GM23338 (cell line): ENCODE measurements around the gene ZFYVE27. TPM values are rescaled to one million over a fixed set of nuclear protein-coding genes. Genes with fewer than 3 reads are reported as not detected.

ENCODE experiments used
- ATAC-seq: fragments of 200-7000 bp; cut with Tn5 transposase; 3 replicates; pipeline ENCODE4 v1.9.1; 2020
- DNase-seq: peaks from one replicate; pipeline ENCODE4 v3.0.0-alpha.2; 2015; ENCODE audit warnings: low spot score
- H2AFZ ChIP-seq: fragments of 200-600 bp; sonication (generic); 2 replicates; pipeline ENCODE4 v1.8.0; 2016; ENCODE audit warnings: antibody characterized with exemption, mild to moderate bottlenecking, moderate library complexity
- H3F3A ChIP-seq: fragments of 200-600 bp; sonication (generic); replicated peaks from 2 replicates; pipeline ENCODE4 v1.8.0; 2017; ENCODE audit warnings: antibody characterized with exemption, mixed run types, low read depth
- H3K27ac ChIP-seq: fragments of 200-600 bp; sonication (generic); 2 replicates; pipeline ENCODE4 v1.6.1; 2016; ENCODE audit warnings: low read depth
- H3K27me3 ChIP-seq: fragments of 200-600 bp; sonication (generic); 2 replicates; pipeline ENCODE4 v1.8.0; 2016; ENCODE audit warnings: mild to moderate bottlenecking, mixed run types, moderate library complexity; ENCODE audit not compliant: insufficient read depth
- H3K36me3 ChIP-seq: fragments of 200-600 bp; sonication (generic); 2 replicates; pipeline ENCODE4 v1.8.0; 2016; ENCODE audit warnings: mild to moderate bottlenecking; ENCODE audit not compliant: insufficient read depth
- H3K4me1 ChIP-seq: fragments of 200-600 bp; sonication (generic); 2 replicates; pipeline ENCODE4 v1.8.0; 2016; ENCODE audit warnings: mild to moderate bottlenecking, moderate library complexity; ENCODE audit not compliant: insufficient read depth
- H3K4me2 ChIP-seq: fragments of 200-600 bp; sonication (generic); 2 replicates; pipeline ENCODE4 v1.7.1; 2017; ENCODE audit warnings: mixed run types
- H3K4me3 ChIP-seq: fragments of 200-600 bp; sonication (generic); 2 replicates; pipeline ENCODE4 v1.6.1; 2016; ENCODE audit warnings: mixed run types
- H3K79me2 ChIP-seq: fragments of 200-600 bp; sonication (generic); replicated peaks from 2 replicates; pipeline ENCODE4 v1.8.0; 2017; ENCODE audit warnings: mild to moderate bottlenecking; ENCODE audit not compliant: insufficient read depth
- H3K9me2 ChIP-seq: fragments of 200-600 bp; sonication (generic); 2 replicates; pipeline ENCODE4 v1.8.0; 2017; ENCODE audit not compliant: insufficient read depth
- H4K20me1 ChIP-seq: fragments of 200-600 bp; sonication (generic); replicated peaks from 2 replicates; pipeline ENCODE4 v1.8.0; 2017; ENCODE audit warnings: mild to moderate bottlenecking; ENCODE audit not compliant: insufficient read depth
- H3K27ac Mint-ChIP-seq: 2 replicates; pipeline ENCODE4 v1.8.0; 2020; ENCODE audit warnings: inconsistent platforms, mild to moderate bottlenecking, moderate library complexity, mixed read lengths
- H3K27me3 Mint-ChIP-seq: 3 replicates; pipeline ENCODE4 v1.8.0; 2022; ENCODE audit warnings: low read depth, mild to moderate bottlenecking, moderate library complexity, mixed read lengths, inconsistent platforms; ENCODE audit not compliant: insufficient read depth, poor library complexity
- H3K36me3 Mint-ChIP-seq: 3 replicates; pipeline ENCODE4 v1.8.0; 2021; ENCODE audit warnings: low read depth, mild to moderate bottlenecking, inconsistent platforms, moderate library complexity, mixed read lengths
- H3K4me1 Mint-ChIP-seq: 3 replicates; pipeline ENCODE4 v1.8.0; 2020; ENCODE audit warnings: mild to moderate bottlenecking, inconsistent platforms, mixed read lengths
- H3K4me3 Mint-ChIP-seq: 3 replicates; pipeline ENCODE4 v1.8.0; 2021; ENCODE audit warnings: moderate library complexity, mild to moderate bottlenecking, inconsistent platforms, mixed read lengths
- H3K9me3 Mint-ChIP-seq: 3 replicates; pipeline ENCODE4 v1.8.0; 2020; ENCODE audit warnings: moderate library complexity, mild to moderate bottlenecking, inconsistent platforms, mixed read lengths
- CREB1 ChIP-seq: fragments of 250-450 bp; sonication (Bioruptor Pico); IDR thresholded peaks from 2 replicates; pipeline ENCODE4 v1.5.0; 2020; ENCODE audit warnings: low read depth, mild to moderate bottlenecking, moderate library complexity
- ETS1 ChIP-seq: IDR thresholded peaks from 2 replicates; pipeline ENCODE4 v1.6.1; 2016; ENCODE audit warnings: antibody characterized with exemption
- EZH2 ChIP-seq: fragments of 200-600 bp; sonication (generic); IDR thresholded peaks from one replicate; pipeline ENCODE4 v1.8.0; 2017; ENCODE audit warnings: antibody characterized with exemption, mild to moderate bottlenecking, low read depth; ENCODE audit not compliant: unreplicated experiment
- EZH2phosphoT487 ChIP-seq: fragments of 200-600 bp; sonication (generic); IDR thresholded peaks from one replicate; pipeline ENCODE4 v1.8.1; 2018; ENCODE audit warnings: antibody characterized with exemption; ENCODE audit not compliant: unreplicated experiment
- JUNB ChIP-seq: IDR thresholded peaks from one replicate; pipeline ENCODE4 v1.6.1; 2016; ENCODE audit warnings: antibody characterized with exemption; ENCODE audit not compliant: unreplicated experiment
- NANOG ChIP-seq: IDR thresholded peaks from 2 replicates; pipeline ENCODE4 v1.6.1; 2016; ENCODE audit warnings: antibody characterized with exemption, borderline replicate concordance
- POLR2AphosphoS5 ChIP-seq: IDR thresholded peaks from 2 replicates; pipeline ENCODE4 v1.6.1; 2016; ENCODE audit warnings: antibody characterized with exemption, low read depth
- REST ChIP-seq: IDR thresholded peaks from one replicate; pipeline ENCODE4 v1.6.1; 2018; ENCODE audit warnings: antibody characterized with exemption; ENCODE audit not compliant: unreplicated experiment
- STAT1 ChIP-seq: IDR thresholded peaks from one replicate; pipeline ENCODE4 v1.6.1; 2016; ENCODE audit warnings: antibody characterized with exemption; ENCODE audit not compliant: unreplicated experiment
- ZNF114 ChIP-seq: fragments of 250-450 bp; sonication (Bioruptor Pico); IDR thresholded peaks from 2 replicates; pipeline ENCODE4 v1.5.0; 2020; ENCODE audit warnings: mild to moderate bottlenecking, moderate library complexity
- ZNF331 ChIP-seq: fragments of 250-450 bp; sonication (Bioruptor Pico); IDR thresholded peaks from 2 replicates; pipeline ENCODE4 v1.5.0; 2020; ENCODE audit warnings: low read depth, mild to moderate bottlenecking, moderate library complexity
- ZNF462 ChIP-seq: fragments of 250-450 bp; sonication (Bioruptor Pico); IDR thresholded peaks from 2 replicates; pipeline ENCODE4 v1.5.0; 2020; ENCODE audit warnings: mild to moderate bottlenecking, moderate library complexity
- polyA plus RNA-seq: library from polyadenylated mRNA; unstranded; fragments of >200 nt; fragmentation: Nextera tagmentation; extraction: Ambion mirVana; gene quantifications from 2 replicates; pipeline ENCODE4 v1.2.1, GENCODE V29; 2016
- total RNA-seq: library from RNA; depleted of rRNA; stranded (reverse); fragments of >200 nt; shearing (Covaris generic); gene quantifications from 2 replicates; pipeline ENCODE4 v1.2.3, GENCODE V29; 2014
- TF ChIP-seq, protein P1 (sequence below), 2 experiments: fragments of 200-600 bp in 1 of 2; sonication (generic) in 1 of 2; conservative IDR thresholded peaks; 2 replicates each; pipeline versions ENCODE4 v1.5.1 to v1.6.1; 2016 to 2017; ENCODE audit warnings: antibody characterized with exemption in 2 of 2, low read depth in 2 of 2, mild to moderate bottlenecking in 2 of 2, moderate library complexity in 1 of 2

ZFYVE27 gene
- total and polyA plus RNA-seq, 2 experiments from 2014 or later: 15.0 to 25.8 TPM

GRCh38 chr10:97777143-97777542 is 40.2 kb downstream of the ZFYVE27 start:
- Mint-ChIP-seq H3K4me3 (no peak overlapping the region), H3K36me3 (no peaks in the 10 kb centered on the region; the same call in 2 of the 3 replicates), H3K27ac (no peak overlapping the region), H3K9me3 (peaks cover 2% of the 10 kb centered on the region; the same call in 2 of the 3 replicates), H3K4me1 (peaks cover 35% of the 10 kb centered on the region), H3K27me3 (peaks cover 24% of the 10 kb centered on the region)
- Histone ChIP-seq H3K9me2 (no peaks in the 10 kb centered on the region), H3K27me3 (peaks cover 17% of the 10 kb centered on the region), H4K20me1 (no peaks in the 10 kb centered on the region), H3K79me2 (no peaks in the 10 kb centered on the region), H3K4me3 (no peak overlapping the region), H3F3A (no peaks in the 10 kb centered on the region), H3K4me1 (peaks cover 31% of the 10 kb centered on the region), H3K4me2 (no peak overlapping the region), H3K36me3 (no peaks in the 10 kb centered on the region; the same call in 1 of the 2 replicates), H3K27ac (no peak overlapping the region), H2AFZ (no peak overlapping the region)
- DNase-seq (no peak), ATAC-seq (no peak)
- no peak for TF ChIP-seq JUNB
- no peak for TF ChIP-seq POLR2AphosphoS5
- TF ChIP-seq NANOG: no peak
- no peak for TF ChIP-seq ZNF114
- TF ChIP-seq, protein P1, sequence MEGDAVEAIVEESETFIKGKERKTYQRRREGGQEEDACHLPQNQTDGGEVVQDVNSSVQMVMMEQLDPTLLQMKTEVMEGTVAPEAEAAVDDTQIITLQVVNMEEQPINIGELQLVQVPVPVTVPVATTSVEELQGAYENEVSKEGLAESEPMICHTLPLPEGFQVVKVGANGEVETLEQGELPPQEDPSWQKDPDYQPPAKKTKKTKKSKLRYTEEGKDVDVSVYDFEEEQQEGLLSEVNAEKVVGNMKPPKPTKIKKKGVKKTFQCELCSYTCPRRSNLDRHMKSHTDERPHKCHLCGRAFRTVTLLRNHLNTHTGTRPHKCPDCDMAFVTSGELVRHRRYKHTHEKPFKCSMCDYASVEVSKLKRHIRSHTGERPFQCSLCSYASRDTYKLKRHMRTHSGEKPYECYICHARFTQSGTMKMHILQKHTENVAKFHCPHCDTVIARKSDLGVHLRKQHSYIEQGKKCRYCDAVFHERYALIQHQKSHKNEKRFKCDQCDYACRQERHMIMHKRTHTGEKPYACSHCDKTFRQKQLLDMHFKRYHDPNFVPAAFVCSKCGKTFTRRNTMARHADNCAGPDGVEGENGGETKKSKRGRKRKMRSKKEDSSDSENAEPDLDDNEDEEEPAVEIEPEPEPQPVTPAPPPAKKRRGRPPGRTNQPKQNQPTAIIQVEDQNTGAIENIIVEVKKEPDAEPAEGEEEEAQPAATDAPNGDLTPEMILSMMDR (conservative IDR thresholded peaks at IDR 0.05; ENCODE audit: low read depth in 2 of 2): no peak
- TF ChIP-seq EZH2phosphoT487: no peak
- TF ChIP-seq ZNF462: no peak
- no peak for TF ChIP-seq REST
- TF ChIP-seq EZH2: no peak
- TF ChIP-seq ETS1: no peak
- no peak for TF ChIP-seq CREB1 (CRISPR knock-in tag)
- no peak for TF ChIP-seq STAT1
- TF ChIP-seq ZNF331: no peak
